HuH-7.5 (cell line): Measurements from ENCODE around the gene FMOD.

ENCODE experiments used
- DNase-seq: peaks from one replicate; pipeline ENCODE4 v3.0.0; 2011; ENCODE audit warnings: low spot score

The FMOD gene

GRCh38 chr1:203361945-203362719, 11.2 kb upstream of the FMOD start:
- no peak for DNase-seq

- DNase-seq, result no peak
Observed at GRCh38 chr1:203360547-203361185, 9.7 kb upstream of the FMOD start.

GRCh38 chr1:203359010-203359571, 8.2 kb upstream of the FMOD start:
- no peak for DNase-seq

GRCh38 chr1:203354246-203354645, 3.3 kb upstream of the FMOD start:
- DNase-seq, result no peak

GRCh38 chr1:203353486-203353885, 2.6 kb upstream of the FMOD start:
- DNase-seq, result no peak

GRCh38 chr1:203349773-203350524, 973 bp downstream of the FMOD start:
- DNase-seq, result no peak

GRCh38 chr1:203349166-203349565, 1.8 kb downstream of the FMOD start:
- no peak for DNase-seq

GRCh38 chr1:203346769-203347102, 4.2 kb downstream of the FMOD start:
- no peak for DNase-seq

GRCh38 chr1:203346060-203346768, 4.7 kb downstream of the FMOD start:
- DNase-seq, result no peak

- no peak for DNase-seq
Observed at GRCh38 chr1:203343956-203344754, 6.8 kb downstream of the FMOD start.

- DNase-seq, result peak; percentile 82
Observed at GRCh38 chr1:203342192-203342940, 8.6 kb downstream of the FMOD start.

GRCh38 chr1:203340112-203340790, 10.7 kb downstream of the FMOD start:
- DNase-seq, result peak; percentile 91

GRCh38 chr1:203338335-203339036, 12.4 kb downstream of the FMOD start:
- peak; percentile 72 for DNase-seq

GRCh38 chr1:203336097-203336496, 14.8 kb downstream of the FMOD start:
- no peak for DNase-seq

- no peak for DNase-seq
Observed at GRCh38 chr1:203335503-203335902, 15.4 kb downstream of the FMOD start.

- DNase-seq, result no peak
Observed at GRCh38 chr1:203331224-203331623, 19.7 kb downstream of the FMOD start.

GRCh38 chr1:203328714-203329122, 22.2 kb downstream of the FMOD start:
- peak; percentile 23 for DNase-seq

GRCh38 chr1:203327684-203328457, 23.1 kb downstream of the FMOD start:
- DNase-seq, result peak; percentile 62
